Activated CD4-positive, CD25-positive, alpha-beta regulatory T cell treated with anti-CD3 and anti-CD28 coated beads, Interleukin-2, amount 50 U/mL, for 16 hours (primary cell): ENCODE data around the gene CCDC192.

Experiments
- DNase-seq: peaks from one replicate; pipeline ENCODE4 v3.0.0-alpha.2; 2020; ENCODE audit warnings: low read depth, low spot score

The CCDC192 gene

DNA sequence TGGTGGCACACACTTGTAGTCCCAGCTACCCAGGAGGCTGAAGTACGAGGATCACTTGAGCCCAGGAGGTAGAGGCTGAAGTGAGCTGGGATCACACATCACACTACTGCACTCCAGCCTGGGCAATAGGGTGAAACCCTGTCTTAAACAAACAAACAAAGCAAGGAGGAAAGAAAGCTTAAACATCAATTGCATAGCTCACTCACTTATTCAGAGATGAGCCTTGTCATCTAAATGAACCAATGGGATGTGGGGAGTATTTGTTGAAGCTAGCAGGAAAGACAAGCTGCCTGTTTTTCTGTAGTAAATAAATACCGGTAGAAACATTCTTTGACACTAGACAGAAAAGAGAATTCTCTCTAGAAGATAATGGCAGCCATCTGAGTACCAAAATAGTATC is 219.4 kb downstream of the CCDC192 start:
- no peak for DNase-seq

DNA sequence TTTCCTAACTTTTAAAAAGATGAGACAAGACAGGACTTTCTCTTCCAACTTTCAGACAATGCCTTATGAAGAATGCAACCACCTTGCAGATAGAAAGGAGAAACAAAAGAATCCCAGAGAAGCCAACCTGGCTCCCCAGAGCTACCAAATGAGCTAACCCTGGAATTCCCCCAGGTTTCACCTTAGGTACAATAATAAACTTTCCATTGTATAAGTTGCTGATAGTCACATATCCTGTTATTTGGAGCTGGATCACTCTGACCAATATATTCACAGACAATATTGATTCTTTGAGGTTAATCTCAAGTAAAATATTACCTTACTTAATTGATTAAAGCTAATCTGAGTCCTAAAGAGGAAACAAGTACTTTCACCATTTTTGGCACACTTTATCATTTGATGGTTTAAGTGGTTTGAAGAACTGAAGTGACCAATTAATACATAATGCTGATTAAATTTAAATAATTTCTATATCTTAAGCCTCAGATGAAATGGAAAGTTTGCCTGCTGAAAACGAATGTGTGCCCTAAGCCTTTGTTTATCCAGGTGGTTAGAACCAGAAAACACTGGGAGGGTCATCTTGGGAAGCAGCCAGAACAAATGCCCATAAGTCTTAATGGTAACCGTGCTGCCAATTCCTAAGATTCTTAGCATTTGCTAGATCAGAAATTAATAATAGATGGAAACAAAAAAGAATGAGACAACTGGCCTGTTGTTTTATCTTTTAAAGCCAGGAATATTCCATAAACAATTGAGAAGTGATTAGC is 220.8 kb downstream of the CCDC192 start:
- DNase-seq = no peak

DNA sequence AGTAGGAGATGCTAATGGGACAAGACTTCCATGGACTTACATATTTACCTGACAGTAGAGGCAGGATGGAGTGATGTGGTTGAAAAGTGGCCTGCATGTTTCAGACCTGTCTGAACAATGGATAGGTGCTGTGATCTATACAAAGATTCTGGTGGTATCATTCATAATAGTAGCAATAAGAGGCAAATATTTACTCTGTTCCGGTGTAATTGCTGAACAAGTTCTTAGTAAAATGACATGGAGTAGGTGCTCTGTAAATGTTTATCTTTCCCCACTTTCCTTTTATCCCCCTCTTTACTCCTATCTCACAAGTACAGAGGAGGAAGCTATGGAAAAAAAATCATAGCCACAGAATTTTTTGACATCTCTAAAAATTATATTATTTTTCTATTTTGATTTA is 221.4 kb downstream of the CCDC192 start:
- DNase-seq = no peak

DNA sequence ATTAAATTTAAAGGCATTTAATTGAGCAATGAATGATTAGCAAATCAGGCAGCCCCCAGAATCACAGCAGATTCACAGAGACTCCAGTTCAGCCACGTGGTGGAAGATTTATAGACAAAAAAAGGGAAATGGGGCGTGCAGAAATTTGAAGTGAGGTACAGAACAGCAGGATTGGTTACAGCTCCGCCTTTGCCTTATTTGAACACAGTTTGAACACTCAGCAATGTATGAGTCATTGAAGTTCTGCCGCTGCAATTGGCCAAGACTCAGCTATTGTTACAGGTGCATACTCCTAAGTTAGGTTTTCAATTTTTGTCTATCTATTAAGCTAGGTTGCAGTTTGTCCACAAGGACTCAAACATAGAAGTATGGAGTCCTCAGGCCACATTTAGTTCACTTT is 222.7 kb downstream of the CCDC192 start:
- DNase-seq = no peak

DNA sequence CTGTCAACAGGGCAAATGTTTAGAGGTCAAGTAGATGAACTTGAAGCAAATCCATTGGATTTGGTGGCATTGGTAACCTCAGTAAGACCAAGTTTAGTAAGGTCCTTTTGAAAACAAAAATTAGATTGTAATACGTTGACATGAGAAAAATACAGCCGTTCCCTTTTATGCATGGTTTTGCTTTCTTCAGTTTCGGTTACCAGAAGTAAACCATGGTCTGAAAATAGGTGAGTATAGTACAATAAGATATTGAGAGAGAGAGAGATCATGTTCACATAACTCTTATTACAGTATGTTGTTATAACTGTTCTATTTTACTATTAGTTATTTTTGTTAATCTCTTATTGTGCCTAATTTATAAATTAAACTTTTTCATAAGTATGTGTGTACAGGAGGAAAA is 223.8 kb downstream of the CCDC192 start:
- DNase-seq = no peak

DNA sequence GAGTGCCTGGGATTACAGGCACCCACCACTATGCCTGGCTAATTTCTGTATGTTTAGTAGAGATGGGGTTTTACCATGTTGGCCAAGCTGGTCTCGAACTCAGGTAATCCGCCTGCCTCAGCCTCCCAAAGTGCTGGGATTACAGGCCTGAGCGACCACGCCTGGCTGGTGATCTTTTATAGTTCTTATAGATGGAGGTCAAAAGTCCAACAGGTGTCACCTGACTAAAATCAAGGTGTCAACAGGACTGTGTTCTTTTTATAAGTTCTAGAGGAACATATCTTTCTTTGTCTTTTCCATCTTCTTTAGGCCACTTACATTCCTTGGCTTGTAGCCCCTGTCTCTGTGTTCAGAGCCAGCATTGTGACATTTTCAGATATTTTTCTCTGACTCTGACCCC is 224.9 kb downstream of the CCDC192 start:
- no peak for DNase-seq

DNA sequence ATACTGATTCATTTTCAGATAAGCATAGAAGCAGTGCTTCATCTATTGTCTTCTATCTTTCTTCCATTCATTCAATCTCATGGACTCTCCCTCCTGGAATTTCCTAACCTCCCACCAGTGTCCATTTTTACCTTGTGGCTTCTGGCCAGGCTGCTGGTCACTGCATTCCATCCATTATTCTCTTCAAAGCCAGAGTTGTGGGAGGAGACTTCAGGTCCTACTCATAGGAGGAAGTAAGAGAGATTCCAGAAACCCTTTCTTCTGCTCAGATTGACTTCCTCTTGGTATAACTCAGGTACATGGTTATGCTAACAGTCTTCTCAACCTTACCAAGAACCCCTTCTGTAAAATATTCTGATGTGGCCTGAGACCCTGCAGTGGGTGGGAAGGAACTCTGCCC is 227.1 kb downstream of the CCDC192 start:
- DNase-seq = no peak

DNA sequence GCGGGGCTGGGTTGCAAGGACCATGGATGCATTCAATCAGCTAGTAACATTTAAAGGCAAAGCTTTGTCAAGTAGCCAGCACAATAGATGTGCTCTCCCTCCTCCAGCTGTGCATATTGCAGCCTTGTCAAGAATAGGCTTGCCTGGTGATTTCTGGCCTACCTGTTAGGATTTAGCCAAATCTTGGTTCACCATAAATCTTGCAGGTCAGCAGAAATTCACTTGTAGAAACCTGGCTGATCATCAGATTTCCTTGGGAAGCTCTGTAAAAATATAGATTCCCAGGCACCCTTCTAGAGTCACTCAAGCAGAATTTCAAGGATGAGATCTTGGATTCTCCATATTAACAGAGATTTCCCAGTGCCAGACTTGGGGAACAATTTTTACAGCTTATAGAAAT is 228.2 kb downstream of the CCDC192 start:
- DNase-seq = no peak

DNA sequence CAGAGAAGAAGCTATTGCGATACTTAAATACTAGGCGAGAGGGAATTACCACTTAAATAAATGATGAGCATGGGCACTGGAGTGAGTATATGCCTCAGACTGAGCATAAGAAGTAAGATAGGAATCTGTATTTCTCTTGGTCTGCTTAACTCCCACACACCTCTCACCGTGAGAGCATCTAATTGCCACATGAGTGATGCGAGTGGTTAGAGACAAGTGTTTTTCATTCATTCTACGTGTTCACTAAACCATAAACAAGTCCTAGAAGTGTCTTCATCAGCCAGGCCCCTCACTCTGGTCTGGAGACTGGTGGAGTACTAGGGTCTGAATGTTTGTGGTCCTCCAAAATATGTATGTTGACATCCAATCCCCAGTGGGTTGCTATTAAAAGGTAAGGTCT is 230.2 kb downstream of the CCDC192 start:
- DNase-seq = no peak

DNA sequence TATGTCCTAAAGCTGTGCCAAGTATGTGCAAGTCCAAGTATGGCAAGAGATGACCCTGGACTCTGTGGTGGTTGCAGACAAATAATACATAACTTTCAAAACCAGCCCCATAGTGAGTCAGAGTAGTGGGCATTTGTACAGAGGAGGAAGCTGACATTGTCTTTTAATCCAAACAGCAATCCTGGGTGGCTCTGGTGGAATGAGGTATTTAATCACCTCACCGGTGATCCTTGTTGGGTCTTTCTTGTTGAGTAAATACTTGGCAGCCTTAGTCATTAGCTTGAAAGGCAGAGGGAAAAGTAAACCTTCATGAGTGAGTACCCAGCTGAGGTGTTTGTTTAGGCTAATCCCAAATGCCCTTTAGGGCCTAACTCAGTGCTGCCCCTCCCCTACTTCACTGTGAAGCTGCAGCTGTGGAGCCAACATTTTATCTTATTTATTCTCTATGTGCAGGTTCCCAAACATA is 231.6 kb downstream of the CCDC192 start:
- DNase-seq = no peak

DNA sequence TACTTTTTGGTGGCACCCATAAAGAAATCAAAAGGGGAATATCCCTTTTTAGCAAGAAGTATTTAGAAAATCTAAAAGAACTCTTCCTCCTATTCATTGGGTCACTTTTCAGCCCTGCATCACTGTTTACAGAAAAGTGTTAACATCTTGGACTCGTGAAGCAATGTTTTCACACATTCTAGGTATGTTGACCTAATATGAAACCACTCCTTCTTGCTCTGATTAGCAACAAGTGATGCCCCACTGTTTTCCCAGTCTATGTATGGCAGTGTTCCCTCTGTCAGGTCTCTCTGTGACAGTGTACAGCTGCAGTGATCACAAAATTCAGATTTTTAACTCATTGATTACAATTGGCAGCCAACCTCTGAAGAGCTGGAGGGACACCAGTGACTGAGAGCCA is 232.2 kb downstream of the CCDC192 start:
- no peak for DNase-seq

DNA sequence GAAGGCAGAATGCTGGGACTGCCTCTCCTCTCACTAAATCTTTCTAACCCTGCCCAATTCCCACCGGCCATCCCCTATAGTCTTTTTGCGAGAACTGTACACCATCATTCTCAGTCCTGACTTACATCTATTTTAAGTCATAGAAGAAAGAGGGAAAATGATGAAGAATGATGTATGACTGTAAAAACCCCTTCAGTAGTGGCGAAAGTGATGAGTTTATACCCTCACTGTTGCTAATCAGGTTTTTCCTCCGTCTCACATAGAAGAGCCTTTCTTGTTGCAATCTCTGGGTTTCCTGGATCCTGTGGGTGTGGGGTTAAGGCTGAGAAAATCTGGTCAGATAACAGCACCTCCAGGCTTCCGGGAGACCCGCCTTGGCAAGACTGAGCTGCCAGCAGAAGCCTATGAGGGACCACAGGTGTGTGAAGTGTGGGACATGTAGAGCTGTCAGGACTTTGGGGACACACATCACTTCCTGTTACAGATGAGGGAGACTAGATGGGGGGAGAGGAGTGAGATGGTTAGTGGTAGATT is 233.3 kb downstream of the CCDC192 start:
- DNase-seq = no peak

DNA sequence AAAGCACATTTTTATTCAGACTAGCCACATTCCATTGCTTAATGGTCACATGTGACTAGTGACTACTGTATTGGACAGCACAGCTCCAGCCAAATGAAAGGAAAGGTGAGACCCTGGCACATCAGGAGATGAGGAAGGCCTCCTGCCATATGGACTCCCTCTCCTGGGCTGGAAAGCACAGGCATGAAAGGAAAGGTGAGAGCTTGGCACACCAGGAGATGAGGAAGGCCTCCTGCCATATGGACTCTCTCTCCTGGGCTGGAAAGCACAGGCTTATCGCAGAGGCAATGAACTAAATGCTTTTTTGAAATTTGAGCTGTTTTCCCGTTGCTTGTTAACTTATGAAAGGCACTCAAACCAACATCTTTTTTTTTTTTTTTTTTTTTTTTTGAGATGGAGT is 235.6 kb downstream of the CCDC192 start:
- DNase-seq = no peak

DNA sequence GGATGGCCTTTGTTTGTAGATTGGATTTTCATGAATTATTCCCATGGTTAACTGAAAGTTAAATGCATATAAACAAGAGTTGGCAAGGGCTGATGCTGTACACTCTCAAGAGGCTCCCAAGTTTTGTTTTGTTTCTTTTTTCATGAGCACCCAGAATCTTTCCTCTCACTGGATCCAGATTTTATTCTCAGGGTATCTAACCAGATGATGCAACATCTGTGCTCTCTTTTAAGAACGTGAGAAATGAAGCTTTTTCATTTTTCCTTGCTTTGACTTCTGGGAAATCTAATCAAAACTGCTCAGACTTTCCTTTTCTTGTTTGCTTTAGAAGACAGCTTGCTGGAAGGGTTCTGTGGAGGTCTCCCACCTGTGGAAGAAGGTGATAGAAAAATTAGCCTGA is 237.7 kb downstream of the CCDC192 start:
- no peak for DNase-seq

DNA sequence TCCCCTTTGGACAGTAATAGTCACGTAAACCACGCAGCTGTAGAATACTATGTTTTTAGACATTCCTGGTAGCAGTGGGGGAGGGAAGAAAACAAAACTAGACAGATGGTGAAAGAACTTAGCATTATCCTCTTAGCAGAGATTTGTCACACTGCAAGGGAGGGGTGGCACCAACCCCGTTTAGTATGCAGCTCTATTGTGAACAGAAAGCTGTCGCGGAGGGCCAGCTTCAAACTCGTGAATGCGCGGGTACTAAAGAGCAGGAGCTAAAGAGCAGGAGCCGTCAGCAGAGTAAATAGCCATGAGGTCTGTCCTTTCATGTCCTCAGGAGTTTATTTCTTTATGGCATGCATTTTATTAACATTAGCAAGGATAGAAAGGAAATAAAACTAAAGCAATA is 238.5 kb downstream of the CCDC192 start:
- no peak for DNase-seq

DNA sequence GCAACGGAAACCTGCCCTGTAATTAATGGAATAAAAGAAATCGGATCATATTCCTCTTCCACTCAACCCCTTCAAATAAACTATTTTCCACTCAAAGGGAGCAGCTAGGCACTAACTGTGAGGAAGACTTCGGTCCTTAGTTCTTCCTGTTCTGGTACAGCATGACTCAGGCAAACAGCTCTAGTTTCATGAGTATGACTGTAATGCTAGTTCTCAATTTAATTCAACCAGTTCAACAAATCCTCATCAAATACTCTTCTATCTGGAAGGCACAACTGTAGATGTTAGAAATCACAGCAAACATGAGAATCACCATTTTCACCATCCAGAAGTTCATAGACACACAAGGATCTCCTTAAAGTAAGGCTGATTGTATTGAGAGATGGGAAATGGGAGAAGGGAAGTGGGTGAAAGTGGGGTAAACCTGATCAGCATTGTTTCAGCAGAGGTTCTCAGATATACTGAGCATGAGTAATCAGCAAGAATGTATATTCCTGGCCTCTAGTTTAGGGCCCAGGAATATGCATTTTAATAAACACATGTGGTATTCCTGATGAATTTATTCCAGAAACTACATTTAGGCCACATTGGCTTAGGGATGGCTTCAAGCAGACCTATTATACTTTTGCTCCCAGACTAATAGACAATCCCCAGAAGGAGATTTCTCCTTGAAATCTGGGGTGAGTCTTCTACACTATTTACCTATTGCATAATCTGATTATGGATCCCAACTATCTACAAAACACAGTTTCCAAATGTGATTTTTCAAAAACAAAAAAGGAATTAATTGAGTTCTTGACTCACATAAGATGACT is 239.3 kb downstream of the CCDC192 start:
- no peak for DNase-seq

DNA sequence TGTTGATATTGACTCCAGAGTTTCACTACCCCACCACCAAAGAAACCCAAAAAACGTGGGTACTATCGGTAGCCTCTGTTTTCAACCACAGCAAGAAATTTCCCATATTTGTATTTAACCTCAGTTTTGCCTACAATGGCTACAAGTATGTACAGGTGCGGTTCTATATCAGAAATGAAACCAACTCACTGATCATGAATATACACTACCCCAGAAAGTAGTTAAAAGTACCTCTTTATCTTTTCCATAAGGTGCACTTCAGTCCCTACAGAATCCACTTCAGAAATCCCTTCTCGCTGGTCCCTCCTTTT is 239.8 kb downstream of the CCDC192 start:
- DNase-seq = no peak

DNA sequence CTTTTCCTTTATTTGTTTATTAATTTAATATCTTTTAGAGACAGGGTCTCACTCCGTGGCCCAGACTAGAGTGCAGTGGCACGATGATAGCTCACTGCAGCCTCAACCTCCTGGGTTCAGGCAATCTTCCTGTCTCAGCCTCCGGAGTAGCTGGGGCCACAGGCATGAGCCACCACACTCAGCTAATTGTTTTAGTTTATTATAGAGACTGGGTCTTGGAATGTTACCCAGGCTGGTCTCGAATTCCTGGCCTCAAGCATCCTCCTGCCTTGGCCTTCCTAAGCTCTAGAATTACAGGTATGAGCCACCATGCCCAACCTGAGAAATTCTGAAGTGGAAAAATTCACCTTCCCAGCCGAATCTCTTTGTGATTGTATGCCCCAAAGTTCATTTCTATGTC is 240.9 kb downstream of the CCDC192 start:
- DNase-seq = no peak

DNA sequence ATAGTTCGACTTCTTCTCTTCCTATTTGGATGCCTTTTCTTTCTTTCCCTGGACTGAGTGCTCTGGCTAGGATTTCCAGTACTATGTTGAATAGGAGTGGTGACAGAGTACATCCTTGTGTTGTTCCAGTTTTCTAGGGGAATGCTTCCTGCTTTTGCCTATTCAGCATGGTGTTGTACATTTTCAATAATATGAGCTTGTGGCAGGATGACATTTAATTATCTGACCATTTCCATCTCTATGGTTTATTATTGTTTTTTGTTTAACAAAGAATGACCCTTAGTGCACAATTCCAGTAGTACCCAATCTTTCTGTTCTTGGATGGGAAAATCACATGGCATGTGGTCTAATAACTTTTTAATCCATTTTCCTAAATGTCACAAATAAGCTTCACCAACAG is 244.8 kb downstream of the CCDC192 start:
- no peak for DNase-seq

DNA sequence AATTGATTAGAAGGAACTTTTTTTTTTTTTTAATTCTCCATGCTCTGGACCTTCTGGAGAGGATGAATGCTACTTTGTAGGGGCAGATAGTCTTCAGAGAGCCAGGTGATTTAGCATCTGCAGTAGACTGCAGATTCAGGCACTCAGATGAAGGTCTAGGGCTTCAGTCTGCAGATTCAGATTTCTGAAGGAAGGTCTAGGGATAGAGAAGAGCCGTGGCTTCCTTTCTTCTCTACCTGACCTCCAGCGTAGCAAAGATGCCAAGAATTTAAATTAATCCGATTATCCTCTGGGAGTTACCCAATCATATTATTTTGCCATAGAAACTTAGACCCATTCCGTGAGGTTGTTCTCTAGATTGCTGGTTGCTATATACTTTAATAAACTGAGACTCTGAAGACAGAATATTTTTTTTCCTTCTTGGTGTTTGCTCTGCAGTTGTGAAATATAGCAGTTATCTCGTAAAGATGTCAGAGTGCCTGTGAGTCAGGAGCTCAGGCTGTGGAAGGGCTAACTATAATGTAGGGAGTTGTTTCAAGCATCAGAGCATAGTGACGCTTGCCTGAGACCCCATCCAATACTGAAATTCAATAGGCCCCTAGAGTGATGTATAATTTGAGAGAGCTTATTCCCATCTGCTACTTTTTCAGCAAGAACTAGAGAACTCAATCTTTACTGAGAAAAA is 247.7 kb downstream of the CCDC192 start:
- DNase-seq = no peak

DNA sequence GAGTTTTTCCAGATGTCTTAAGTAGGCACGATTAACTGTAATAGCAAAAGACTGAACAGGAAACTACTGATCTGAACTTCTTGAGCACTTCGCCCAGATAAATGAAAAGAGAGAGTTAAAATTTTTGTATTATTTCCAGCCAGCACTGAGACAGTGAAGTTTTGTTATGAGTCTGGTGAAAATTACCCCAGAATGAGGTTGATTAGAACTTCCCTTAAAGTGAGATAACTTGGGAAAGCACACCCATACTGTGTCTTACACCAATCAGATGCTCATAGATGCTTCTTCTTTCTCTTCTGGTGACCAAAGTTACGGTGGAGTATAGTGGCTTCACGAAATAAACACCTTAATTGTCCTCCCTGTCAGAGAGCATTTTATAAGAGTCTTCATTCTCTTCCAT is 248.6 kb downstream of the CCDC192 start:
- no peak for DNase-seq

DNA sequence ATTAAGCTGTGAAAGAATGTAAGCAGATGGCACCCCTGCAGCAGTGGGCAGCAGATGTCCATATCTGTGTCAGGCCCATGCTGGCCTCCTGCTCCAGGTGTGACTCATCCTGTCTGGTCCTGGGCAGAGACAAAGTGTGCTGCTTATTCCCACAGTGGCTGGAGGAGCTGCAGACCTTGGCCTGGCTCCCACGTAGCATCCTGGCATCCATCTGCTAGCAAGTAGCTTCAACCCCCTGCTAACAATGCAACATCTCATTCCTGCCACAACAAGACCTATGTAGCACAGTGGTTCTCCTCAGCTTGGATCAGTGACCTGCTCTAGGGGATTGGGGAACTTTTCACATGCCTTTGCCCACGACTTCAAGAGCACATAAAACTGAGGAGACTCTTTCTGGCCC is 254.0 kb downstream of the CCDC192 start:
- DNase-seq = no peak
